Sigmoid colon (tissue), 4 donors: Measurements from ENCODE around the gene CNTN4.

Experiments
- POLR2A ChIP-seq, 2 donors: fragments of 450-650 bp; IDR thresholded peaks; one replicate each; pipeline ENCODE4 v1.6.1; 2016; ENCODE audit warnings: antibody characterized with exemption in 2 of 2, mild to moderate bottlenecking in 2 of 2, moderate library complexity in 2 of 2
- POLR2AphosphoS5 ChIP-seq, 4 donors: sonication (generic); formaldehyde crosslinking; IDR thresholded peaks; one replicate each; pipeline ENCODE4 v1.6.1; 2017; ENCODE audit warnings: antibody characterized with exemption in 4 of 4
- TF ChIP-seq, protein P1 (sequence below), 4 experiments: fragments of 450-650 bp in 3 of 4; fragments of 200-600 bp in 1 of 4; IDR thresholded peaks; one replicate each; pipeline ENCODE4 v1.5.1; 2016 to 2019; ENCODE audit warnings: antibody characterized with exemption in 4 of 4, mild to moderate bottlenecking in 3 of 4, moderate library complexity in 2 of 4

DNA sequence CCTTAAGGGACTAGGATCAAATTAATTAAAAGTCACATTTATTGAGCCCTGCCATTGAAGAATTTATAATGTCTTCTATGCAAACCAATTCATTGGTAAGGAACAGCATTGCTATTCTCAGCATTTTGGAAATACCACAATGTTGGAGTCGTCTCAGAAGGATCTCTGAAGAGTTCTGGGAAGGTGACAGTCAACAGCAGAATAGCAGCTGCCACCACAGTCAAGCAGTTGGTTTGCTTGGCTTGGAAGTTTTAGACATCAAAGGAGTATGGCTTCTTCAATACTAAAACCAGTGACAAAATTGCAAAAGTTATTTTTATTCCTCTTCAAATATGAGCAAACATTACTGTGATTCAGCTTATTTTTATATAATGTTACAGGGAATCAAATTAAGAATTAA is 167.9 kb downstream of the CNTN4 start:
- TF ChIP-seq, protein P1, sequence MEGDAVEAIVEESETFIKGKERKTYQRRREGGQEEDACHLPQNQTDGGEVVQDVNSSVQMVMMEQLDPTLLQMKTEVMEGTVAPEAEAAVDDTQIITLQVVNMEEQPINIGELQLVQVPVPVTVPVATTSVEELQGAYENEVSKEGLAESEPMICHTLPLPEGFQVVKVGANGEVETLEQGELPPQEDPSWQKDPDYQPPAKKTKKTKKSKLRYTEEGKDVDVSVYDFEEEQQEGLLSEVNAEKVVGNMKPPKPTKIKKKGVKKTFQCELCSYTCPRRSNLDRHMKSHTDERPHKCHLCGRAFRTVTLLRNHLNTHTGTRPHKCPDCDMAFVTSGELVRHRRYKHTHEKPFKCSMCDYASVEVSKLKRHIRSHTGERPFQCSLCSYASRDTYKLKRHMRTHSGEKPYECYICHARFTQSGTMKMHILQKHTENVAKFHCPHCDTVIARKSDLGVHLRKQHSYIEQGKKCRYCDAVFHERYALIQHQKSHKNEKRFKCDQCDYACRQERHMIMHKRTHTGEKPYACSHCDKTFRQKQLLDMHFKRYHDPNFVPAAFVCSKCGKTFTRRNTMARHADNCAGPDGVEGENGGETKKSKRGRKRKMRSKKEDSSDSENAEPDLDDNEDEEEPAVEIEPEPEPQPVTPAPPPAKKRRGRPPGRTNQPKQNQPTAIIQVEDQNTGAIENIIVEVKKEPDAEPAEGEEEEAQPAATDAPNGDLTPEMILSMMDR (IDR thresholded peaks at IDR 0.05) = no peak
- TF ChIP-seq POLR2AphosphoS5 (IDR thresholded peaks at IDR 0.05) = no peak
- no peak for TF ChIP-seq POLR2A (IDR thresholded peaks at IDR 0.05)
